Measurements from ENCODE around the gene NSD2. TPM values are rescaled to one million over a fixed set of nuclear protein-coding genes. Genes with fewer than 3 reads are reported as not detected.
"Not testable (repeated sequence)": the region's sequence is repeated elsewhere in the genome, so short reads cannot be mapped to it uniquely, and the experiment has no call there.

NSD2 gene
- total RNA-seq, 1 donor from 2014 or later, result 138 TPM

DNA sequence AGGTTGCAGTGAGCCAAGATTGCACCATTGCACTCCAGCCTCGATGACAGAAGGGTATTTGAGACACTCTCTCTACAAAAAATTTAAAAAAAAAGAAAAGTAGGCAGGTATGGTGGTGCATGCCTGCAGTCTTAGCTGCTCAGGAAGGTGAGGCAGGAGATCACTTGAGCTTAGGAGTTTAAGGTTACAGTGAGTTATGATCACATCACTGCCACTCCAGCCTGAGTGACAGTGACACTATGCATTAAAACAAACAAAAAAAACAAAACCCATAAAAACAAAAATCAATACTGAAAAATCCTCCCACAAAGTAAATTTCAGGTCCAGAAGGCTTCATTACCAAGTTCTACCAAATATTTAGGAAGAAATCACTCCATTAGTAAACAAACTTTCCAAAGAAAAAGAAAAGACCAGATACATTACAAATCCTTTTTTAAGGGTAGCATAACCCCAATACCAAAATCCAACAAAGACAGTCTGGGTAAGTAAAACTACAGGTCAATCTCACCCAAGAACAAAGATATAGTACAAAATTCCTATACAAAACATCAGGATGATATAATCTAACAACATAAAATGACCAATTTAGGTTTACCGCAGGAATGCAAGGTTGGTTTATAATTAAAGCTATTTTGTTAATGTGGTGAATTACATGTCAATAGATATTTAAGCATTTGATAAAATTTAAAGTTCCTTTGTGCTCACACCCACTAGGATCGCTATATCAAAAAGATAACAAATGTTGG lies 125.8 kb downstream of the NSD2 start:
- H3K4me3 Mint-ChIP-seq (ENCODE audit: unreplicated experiment), result no peak overlapping the region
- no peak overlapping the region for H3K27ac Mint-ChIP-seq (ENCODE audit: unreplicated experiment)
- H3K4me1 Mint-ChIP-seq (ENCODE audit: low read depth, unreplicated experiment), result no peaks in the 10 kb centered on the region
- no peak for DNase-seq
- no peaks in the 10 kb centered on the region for H3K27me3 Mint-ChIP-seq (ENCODE audit: unreplicated experiment)
- peaks cover 9% of the 10 kb centered on the region for H3K9me3 Mint-ChIP-seq (ENCODE audit: unreplicated experiment)
- TF ChIP-seq, protein P1, sequence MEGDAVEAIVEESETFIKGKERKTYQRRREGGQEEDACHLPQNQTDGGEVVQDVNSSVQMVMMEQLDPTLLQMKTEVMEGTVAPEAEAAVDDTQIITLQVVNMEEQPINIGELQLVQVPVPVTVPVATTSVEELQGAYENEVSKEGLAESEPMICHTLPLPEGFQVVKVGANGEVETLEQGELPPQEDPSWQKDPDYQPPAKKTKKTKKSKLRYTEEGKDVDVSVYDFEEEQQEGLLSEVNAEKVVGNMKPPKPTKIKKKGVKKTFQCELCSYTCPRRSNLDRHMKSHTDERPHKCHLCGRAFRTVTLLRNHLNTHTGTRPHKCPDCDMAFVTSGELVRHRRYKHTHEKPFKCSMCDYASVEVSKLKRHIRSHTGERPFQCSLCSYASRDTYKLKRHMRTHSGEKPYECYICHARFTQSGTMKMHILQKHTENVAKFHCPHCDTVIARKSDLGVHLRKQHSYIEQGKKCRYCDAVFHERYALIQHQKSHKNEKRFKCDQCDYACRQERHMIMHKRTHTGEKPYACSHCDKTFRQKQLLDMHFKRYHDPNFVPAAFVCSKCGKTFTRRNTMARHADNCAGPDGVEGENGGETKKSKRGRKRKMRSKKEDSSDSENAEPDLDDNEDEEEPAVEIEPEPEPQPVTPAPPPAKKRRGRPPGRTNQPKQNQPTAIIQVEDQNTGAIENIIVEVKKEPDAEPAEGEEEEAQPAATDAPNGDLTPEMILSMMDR (IDR thresholded peaks at IDR 0.05; ENCODE audit: partially characterized antibody, unreplicated experiment), result no peak
- peaks cover 31% of the 10 kb centered on the region for H3K36me3 Mint-ChIP-seq (ENCODE audit: unreplicated experiment)

DNA sequence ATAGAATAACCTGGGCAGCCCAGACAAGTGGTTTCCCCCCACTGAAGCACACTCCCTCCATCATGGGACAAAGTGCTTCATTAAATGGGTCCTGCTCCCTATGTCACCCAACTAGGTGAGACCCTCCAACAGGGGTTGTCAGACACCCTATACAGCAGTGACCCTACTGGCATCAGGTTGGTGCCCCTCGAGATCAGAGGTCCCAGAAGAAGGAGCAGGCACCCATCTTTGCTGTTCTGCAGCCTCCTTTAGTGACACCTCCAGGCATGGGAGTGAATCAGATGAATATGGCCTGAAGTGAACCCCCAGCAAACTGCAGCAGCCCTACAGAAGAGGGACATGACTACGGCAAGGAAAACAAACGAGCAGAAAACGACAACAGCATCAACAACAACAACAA lies 126.5 kb downstream of the NSD2 start:
- H3K36me3 Mint-ChIP-seq (ENCODE audit: unreplicated experiment), result peaks cover 33% of the 10 kb centered on the region

DNA sequence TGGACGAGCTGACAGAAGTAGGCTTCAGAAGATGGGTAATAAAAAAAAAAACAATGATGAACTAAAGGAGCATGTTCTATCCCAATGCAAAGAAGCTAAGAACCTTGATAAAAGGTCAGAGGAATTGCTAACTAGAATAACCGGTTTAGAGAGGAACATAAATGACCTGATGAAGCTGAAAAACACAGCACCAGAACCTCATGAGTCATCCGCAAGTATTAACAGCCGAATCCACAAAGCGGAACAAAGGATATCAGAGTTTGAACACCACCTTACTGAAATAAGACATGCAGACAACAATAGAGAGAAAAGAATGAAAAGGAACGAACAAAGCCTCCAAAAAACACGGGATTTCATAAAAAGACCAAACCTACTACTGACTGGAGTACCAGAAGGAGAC lies 127.1 kb downstream of the NSD2 start:
- Mint-ChIP-seq H3K9me3 (ENCODE audit: unreplicated experiment) (peaks cover 9% of the 10 kb centered on the region), H3K4me1 (ENCODE audit: low read depth, unreplicated experiment) (no peaks in the 10 kb centered on the region), H3K36me3 (ENCODE audit: unreplicated experiment) (peaks cover 39% of the 10 kb centered on the region), H3K27me3 (ENCODE audit: unreplicated experiment) (no peaks in the 10 kb centered on the region), H3K27ac (ENCODE audit: unreplicated experiment) (no peak overlapping the region), H3K4me3 (ENCODE audit: unreplicated experiment) (no peak overlapping the region)
- no peak for DNase-seq
- TF ChIP-seq, protein P1 (IDR thresholded peaks at IDR 0.05; ENCODE audit: partially characterized antibody, unreplicated experiment), result no peak

More for the DNA sequence above, 126.5 kb downstream of the NSD2 start:
- Mint-ChIP-seq H3K9me3 (ENCODE audit: unreplicated experiment) (peaks cover 9% of the 10 kb centered on the region), H3K27ac (ENCODE audit: unreplicated experiment) (no peak overlapping the region), H3K4me3 (ENCODE audit: unreplicated experiment) (no peak overlapping the region), H3K4me1 (ENCODE audit: low read depth, unreplicated experiment) (no peaks in the 10 kb centered on the region), H3K27me3 (ENCODE audit: unreplicated experiment) (no peaks in the 10 kb centered on the region)
- TF ChIP-seq, protein P1 (IDR thresholded peaks at IDR 0.05; ENCODE audit: partially characterized antibody, unreplicated experiment), result no peak
- DNase-seq, result no peak

DNA sequence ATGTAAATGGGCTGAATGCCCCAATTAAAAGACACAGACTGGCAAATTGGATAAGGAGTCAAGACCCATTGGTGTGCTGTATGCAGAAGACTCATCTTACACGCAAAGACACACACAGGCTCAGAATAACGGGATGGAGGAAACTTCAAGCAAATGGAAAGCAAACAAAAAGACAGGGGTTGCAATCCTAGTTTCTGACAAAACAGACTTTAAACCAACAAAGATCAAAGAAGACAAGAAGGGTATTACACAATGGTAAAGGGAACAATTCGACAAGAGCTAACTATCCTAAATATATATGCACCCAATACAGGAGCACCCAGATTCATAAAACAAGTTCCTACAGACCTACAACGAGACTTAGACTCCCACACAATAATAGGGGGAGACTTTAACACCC lies 128.1 kb downstream of the NSD2 start:
- H3K4me3 Mint-ChIP-seq (ENCODE audit: unreplicated experiment), result not testable (repeated sequence)
- peaks cover 40% of the 10 kb centered on the region for H3K36me3 Mint-ChIP-seq (ENCODE audit: unreplicated experiment)

DNA sequence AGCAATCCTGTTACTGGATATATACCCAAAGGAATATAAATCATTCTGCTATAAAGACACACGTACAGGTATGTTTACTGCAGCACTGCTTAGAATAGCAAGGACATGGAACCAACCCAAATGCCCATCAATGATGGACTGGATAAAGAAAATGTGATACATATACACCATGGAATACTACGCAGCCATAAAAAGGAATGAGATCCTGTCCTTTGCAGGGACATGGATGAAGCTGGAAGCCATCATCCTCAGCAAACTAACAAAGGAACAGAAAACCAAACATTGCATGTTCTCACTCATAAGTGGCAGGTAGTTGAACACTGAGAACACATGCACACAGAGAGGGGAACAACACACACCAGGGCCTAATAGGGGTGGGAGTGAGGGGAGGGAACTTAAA lies 132.2 kb downstream of the NSD2 start:
- H3K4me3 Mint-ChIP-seq (ENCODE audit: unreplicated experiment); DNase-seq; H3K4me1 Mint-ChIP-seq (ENCODE audit: low read depth, unreplicated experiment); H3K27me3 Mint-ChIP-seq (ENCODE audit: unreplicated experiment); H3K27ac Mint-ChIP-seq (ENCODE audit: unreplicated experiment): not testable (repeated sequence)
- peaks cover 32% of the 10 kb centered on the region for H3K36me3 Mint-ChIP-seq (ENCODE audit: unreplicated experiment)
- H3K9me3 Mint-ChIP-seq (ENCODE audit: unreplicated experiment), result peaks cover 15% of the 10 kb centered on the region

More for the DNA sequence above, 128.1 kb downstream of the NSD2 start:
- not testable (repeated sequence) for H3K9me3 Mint-ChIP-seq (ENCODE audit: unreplicated experiment); DNase-seq; H3K27ac Mint-ChIP-seq (ENCODE audit: unreplicated experiment); H3K27me3 Mint-ChIP-seq (ENCODE audit: unreplicated experiment); H3K4me1 Mint-ChIP-seq (ENCODE audit: low read depth, unreplicated experiment)

DNA sequence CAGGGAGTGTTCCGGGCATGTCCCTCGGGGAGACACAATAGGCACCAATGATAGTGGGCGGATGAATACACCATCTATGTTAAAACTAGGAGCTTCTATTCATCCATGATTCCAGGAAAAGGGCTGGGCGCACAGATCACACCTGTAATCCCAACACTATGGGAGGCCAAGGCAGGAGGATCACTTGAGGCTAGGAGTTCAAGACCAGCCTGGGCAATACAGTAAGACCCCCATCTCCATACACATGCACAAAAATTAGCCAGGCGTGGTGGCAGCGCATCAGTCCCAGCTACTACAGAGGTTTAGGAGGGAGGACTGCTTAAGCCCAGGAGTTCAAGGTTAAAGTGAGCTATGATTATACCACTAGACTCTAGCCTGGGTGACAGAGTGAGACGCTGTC lies 135.2 kb downstream of the NSD2 start:
- H3K9me3 Mint-ChIP-seq (ENCODE audit: unreplicated experiment), result peaks cover 6% of the 10 kb centered on the region
- H3K4me1 Mint-ChIP-seq (ENCODE audit: low read depth, unreplicated experiment), result peaks cover 5% of the 10 kb centered on the region
- DNase-seq, result no peak
- H3K27ac Mint-ChIP-seq (ENCODE audit: unreplicated experiment), result no peak overlapping the region
- TF ChIP-seq, protein P1 (IDR thresholded peaks at IDR 0.05; ENCODE audit: partially characterized antibody, unreplicated experiment), result no peak
- H3K36me3 Mint-ChIP-seq (ENCODE audit: unreplicated experiment), result peaks cover 9% of the 10 kb centered on the region
- H3K27me3 Mint-ChIP-seq (ENCODE audit: unreplicated experiment), result peaks cover 5% of the 10 kb centered on the region
- H3K4me3 Mint-ChIP-seq (ENCODE audit: unreplicated experiment), result peak overlapping the region; percentile 94
